ENCODE results near the gene IRAK1. TPM values are rescaled to one million over a fixed set of nuclear protein-coding genes. Genes with fewer than 3 reads are reported as not detected.

IRAK1 gene
- polyA plus RNA-seq, 1 of the 3 experiments (the other 2 are of a cell fraction): 68.5 TPM

- ChIA-PET POLR2A (interaction anchor here (0.6 kb wide), 1 partner anchor 8 kb away, joined by 3 read pairs; no protein-coding TSS in a partner anchor), CTCF (interaction anchor here (0.7 to 11.6 kb wide), 10 partner anchors 11 to 261 kb away, joined by 3 to 179 read pairs (median 4); partner anchors contain the start of genes ARHGAP4, PLXNB3 and RENBP)
- 50% methylated on average over 16 of the region's 25 CpGs for WGBS (ENCODE audit: low lambda C conversion rate)
- H3K27ac ChIP-seq (ENCODE audit: low read depth in 2 of 2, low read length in 1 of 2): peak overlapping the region; percentile 60 to 99; a peak in 3 of 4 replicates
- DNase-seq: no peak
- H3K4me1 ChIP-seq (ENCODE audit: control insufficient read depth in 1 of 2, insufficient read depth in 2 of 2, low read depth in 1 of 2, low read length in 1 of 2): peaks cover 16 to 47% of the 10 kb centered on the region in 2 experiments; a peak in 2 of 4 replicates
- no peak overlapping the region for H2AFZ ChIP-seq (ENCODE audit: low read depth)
- peaks cover 77% of the 10 kb centered on the region for H3K79me2 ChIP-seq (ENCODE audit: insufficient read depth)
- H4K20me1 ChIP-seq (ENCODE audit: insufficient read depth): peaks cover 56% of the 10 kb centered on the region
- peak overlapping the region; percentile 90 to 98 for H3K4me3 ChIP-seq (ENCODE audit: low read depth in 2 of 2, low read length in 1 of 2)
- TF ChIP-seq TCF12 (IDR thresholded peaks at IDR 0.05) (no peak), FOXJ3 (CRISPR knock-in tag; IDR thresholded peaks at IDR 0.05) (no peak), MEF2A (IDR thresholded peaks at IDR 0.05; ENCODE audit: borderline replicate concordance, low read depth) (no peak), FOSL2 (IDR thresholded peaks at IDR 0.05; ENCODE audit: borderline replicate concordance, low read depth) (no peak), MAX (IDR thresholded peaks at IDR 0.05; ENCODE audit: low read depth) (no peak), GATA2 (CRISPR knock-in tag; IDR thresholded peaks at IDR 0.05) (no peak), MXI1 (IDR thresholded peaks at IDR 0.05; ENCODE audit: low read depth, low read length) (no peak)
- TF ChIP-seq, protein P1, sequence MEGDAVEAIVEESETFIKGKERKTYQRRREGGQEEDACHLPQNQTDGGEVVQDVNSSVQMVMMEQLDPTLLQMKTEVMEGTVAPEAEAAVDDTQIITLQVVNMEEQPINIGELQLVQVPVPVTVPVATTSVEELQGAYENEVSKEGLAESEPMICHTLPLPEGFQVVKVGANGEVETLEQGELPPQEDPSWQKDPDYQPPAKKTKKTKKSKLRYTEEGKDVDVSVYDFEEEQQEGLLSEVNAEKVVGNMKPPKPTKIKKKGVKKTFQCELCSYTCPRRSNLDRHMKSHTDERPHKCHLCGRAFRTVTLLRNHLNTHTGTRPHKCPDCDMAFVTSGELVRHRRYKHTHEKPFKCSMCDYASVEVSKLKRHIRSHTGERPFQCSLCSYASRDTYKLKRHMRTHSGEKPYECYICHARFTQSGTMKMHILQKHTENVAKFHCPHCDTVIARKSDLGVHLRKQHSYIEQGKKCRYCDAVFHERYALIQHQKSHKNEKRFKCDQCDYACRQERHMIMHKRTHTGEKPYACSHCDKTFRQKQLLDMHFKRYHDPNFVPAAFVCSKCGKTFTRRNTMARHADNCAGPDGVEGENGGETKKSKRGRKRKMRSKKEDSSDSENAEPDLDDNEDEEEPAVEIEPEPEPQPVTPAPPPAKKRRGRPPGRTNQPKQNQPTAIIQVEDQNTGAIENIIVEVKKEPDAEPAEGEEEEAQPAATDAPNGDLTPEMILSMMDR (IDR thresholded peaks at IDR 0.05): no peak
- TF ChIP-seq, protein P2, sequence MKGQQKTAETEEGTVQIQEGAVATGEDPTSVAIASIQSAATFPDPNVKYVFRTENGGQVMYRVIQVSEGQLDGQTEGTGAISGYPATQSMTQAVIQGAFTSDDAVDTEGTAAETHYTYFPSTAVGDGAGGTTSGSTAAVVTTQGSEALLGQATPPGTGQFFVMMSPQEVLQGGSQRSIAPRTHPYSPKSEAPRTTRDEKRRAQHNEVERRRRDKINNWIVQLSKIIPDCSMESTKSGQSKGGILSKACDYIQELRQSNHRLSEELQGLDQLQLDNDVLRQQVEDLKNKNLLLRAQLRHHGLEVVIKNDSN (IDR thresholded peaks at IDR 0.05; ENCODE audit: borderline replicate concordance, low read depth): no peak
- no peaks in the 10 kb centered on the region for H3K9me2 ChIP-seq
- no peaks in the 10 kb centered on the region for H3K27me3 ChIP-seq (ENCODE audit: insufficient read depth)
- H3K4me2 ChIP-seq: peak overlapping the region; percentile 80
- H3F3A ChIP-seq (replicated peaks; ENCODE audit: insufficient read depth): peaks cover 7% of the 10 kb centered on the region
- H3K9ac ChIP-seq: peak overlapping the region; percentile 98; the same call in 1 of the 2 replicates
- peaks cover under 1 to 7% of the 10 kb centered on the region in 2 experiments for H3K36me3 ChIP-seq (replicated peaks in 1 of 2; ENCODE audit: control insufficient read depth in 1 of 2, insufficient read depth in 2 of 2, low read length in 1 of 2)
- H3K9me3 ChIP-seq: no peaks in the 10 kb centered on the region
Measured at GRCh38 chrX:153969125-153969903, 50.4 kb downstream of the IRAK1 start.

DNA sequence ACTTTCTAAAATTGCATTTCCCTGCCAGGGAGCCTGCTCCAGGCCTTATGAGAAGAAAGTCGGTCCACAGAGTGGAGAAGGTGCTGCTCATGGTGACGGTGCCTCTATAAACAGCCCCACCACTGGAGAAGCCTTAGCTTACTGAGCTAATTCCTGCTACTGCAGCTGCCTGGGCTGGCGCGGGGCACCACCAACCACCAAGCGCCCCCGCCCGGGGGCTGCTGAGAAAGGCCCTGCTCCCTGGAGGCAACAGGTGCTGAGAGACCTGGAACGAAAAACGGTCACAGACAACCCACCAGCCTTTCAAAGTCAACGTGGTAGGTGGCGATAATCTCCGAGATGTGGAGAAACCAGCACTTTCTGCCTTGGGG is 51.0 kb downstream of the IRAK1 start:
- H3K4me2 ChIP-seq: peak overlapping the region; percentile 80
- no peaks in the 10 kb centered on the region for H3K9me3 ChIP-seq
- no peak for TF ChIP-seq GATA2 (CRISPR knock-in tag; IDR thresholded peaks at IDR 0.05)
- 0 out of 2 replicates have a peak, but pooled peaks have one; percentile 11 for TF ChIP-seq MXI1 (IDR thresholded peaks at IDR 0.05; ENCODE audit: low read depth, low read length)
- ChIA-PET POLR2A (no interaction called here), CTCF (interaction anchor here (0.6 to 11.6 kb wide), 8 partner anchors 11 to 404 kb away, joined by 3 to 179 read pairs (median 6); partner anchors contain the start of genes PLXNB3 and RENBP)
- peak overlapping the region; percentile 98; the same call in 1 of the 2 replicates for H3K9ac ChIP-seq
- no peak for DNase-seq
- peak overlapping the region; percentile 90 to 98 for H3K4me3 ChIP-seq (ENCODE audit: low read depth in 2 of 2, low read length in 1 of 2)
- no peaks in the 10 kb centered on the region for H3K9me2 ChIP-seq
- H3K27me3 ChIP-seq (ENCODE audit: insufficient read depth): no peaks in the 10 kb centered on the region
- H3K36me3 ChIP-seq (replicated peaks in 1 of 2; ENCODE audit: control insufficient read depth in 1 of 2, insufficient read depth in 2 of 2, low read length in 1 of 2): peaks cover 6 to 12% of the 10 kb centered on the region in 2 experiments
- peaks cover 16 to 42% of the 10 kb centered on the region in 2 experiments; a peak in 2 of 4 replicates for H3K4me1 ChIP-seq (ENCODE audit: control insufficient read depth in 1 of 2, insufficient read depth in 2 of 2, low read depth in 1 of 2, low read length in 1 of 2)
- H3K79me2 ChIP-seq (ENCODE audit: insufficient read depth): peaks cover 78% of the 10 kb centered on the region
- no peak overlapping the region; a peak in 1 of 4 replicates for H3K27ac ChIP-seq (ENCODE audit: low read depth in 2 of 2, low read length in 1 of 2)
- WGBS (ENCODE audit: low lambda C conversion rate): 43% methylated on average over 5 of the region's 12 CpGs
- H4K20me1 ChIP-seq (ENCODE audit: insufficient read depth): peaks cover 62% of the 10 kb centered on the region
- H3F3A ChIP-seq (replicated peaks; ENCODE audit: insufficient read depth): peaks cover 7% of the 10 kb centered on the region
- H2AFZ ChIP-seq (ENCODE audit: low read depth): no peak overlapping the region
